SJSA1 (cell line): Measurements from ENCODE around the gene GTSE1. TPM values are rescaled to one million over a fixed set of nuclear protein-coding genes. Genes with fewer than 3 reads are reported as not detected.

Experiments used
- DNase-seq, 2 experiments: peaks; one replicate each; pipeline ENCODE4 v3.0.0-alpha.2; 2015 to 2020; ENCODE audit warnings: low spot score in 2 of 2, low read depth in 1 of 2
- H3K27ac ChIP-seq: fragments of 250-450 bp; sonication (Bioruptor Pico); 2 replicates; pipeline ENCODE4 v1.5.1; 2020; ENCODE audit warnings: mild to moderate bottlenecking, moderate library complexity
- H3K27me3 ChIP-seq: fragments of 250-450 bp; sonication (Bioruptor Pico); replicated peaks from 2 replicates; pipeline ENCODE4 v1.5.1; 2020; ENCODE audit warnings: mild to moderate bottlenecking, moderate library complexity
- H3K36me3 ChIP-seq: fragments of 250-450 bp; sonication (Bioruptor Pico); 2 replicates; pipeline ENCODE4 v1.5.1; 2020; ENCODE audit warnings: mild to moderate bottlenecking
- H3K4me1 ChIP-seq: fragments of 250-450 bp; sonication (Bioruptor Pico); replicated peaks from 2 replicates; pipeline ENCODE4 v1.6.1; 2021; ENCODE audit warnings: mild to moderate bottlenecking
- H3K4me3 ChIP-seq: fragments of 250-450 bp; sonication (Bioruptor Pico); 2 replicates; pipeline ENCODE4 v1.5.1; 2020; ENCODE audit warnings: mild to moderate bottlenecking
- H3K9me3 ChIP-seq: fragments of 250-450 bp; sonication (Bioruptor Pico); replicated peaks from 2 replicates; pipeline ENCODE4 v1.5.1; 2020; ENCODE audit warnings: mild to moderate bottlenecking
- total RNA-seq: library from RNA; depleted of rRNA; stranded (reverse); fragments of >200 nt; shearing (Covaris generic); gene quantifications from 2 replicates; pipeline ENCODE4 v1.2.3, GENCODE V29; 2014; rRNA removed

GTSE1 gene
- total RNA-seq, 1 experiment from 2014 or later, result 36.2 TPM

DNA sequence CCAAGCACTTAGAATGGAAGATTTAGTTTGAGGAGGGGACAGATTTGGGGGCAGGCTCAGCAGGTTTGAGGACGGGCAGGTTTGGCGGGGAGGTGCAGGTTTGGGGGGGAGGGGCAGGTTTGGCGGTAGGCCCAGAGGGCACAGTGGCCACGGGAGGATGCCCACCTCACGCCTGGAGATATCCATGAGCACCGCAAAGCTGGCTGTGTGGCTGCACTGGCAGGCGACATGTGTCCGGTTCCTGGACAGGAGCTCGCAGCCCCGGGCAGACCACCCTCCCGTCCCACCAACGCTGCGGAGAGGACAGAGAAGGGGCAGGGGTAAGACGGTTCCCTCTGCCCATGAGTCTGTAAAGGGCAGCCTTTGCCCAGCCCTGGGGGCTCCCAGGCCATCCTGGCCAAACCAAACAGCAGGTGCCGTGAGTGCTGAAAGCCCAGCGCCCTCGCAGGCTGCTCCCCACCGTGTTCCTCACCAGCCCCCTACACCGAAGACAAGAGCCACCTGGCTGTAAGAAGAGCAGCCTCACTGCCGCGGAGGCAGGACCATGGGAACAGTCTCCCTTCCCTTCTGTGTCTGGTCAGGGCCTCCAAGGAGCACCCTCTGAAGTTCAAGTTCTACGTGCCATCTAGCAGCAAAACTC, 81.9 kb downstream of the GTSE1 start:
- Histone ChIP-seq H3K36me3 (no peaks in the 10 kb centered on the region), H3K9me3 (peaks cover 16% of the 10 kb centered on the region), H3K4me3 (no peak overlapping the region), H3K27ac (no peak overlapping the region), H3K27me3 (no peaks in the 10 kb centered on the region), H3K4me1 (peaks cover 8% of the 10 kb centered on the region)
- no peak for DNase-seq

DNA sequence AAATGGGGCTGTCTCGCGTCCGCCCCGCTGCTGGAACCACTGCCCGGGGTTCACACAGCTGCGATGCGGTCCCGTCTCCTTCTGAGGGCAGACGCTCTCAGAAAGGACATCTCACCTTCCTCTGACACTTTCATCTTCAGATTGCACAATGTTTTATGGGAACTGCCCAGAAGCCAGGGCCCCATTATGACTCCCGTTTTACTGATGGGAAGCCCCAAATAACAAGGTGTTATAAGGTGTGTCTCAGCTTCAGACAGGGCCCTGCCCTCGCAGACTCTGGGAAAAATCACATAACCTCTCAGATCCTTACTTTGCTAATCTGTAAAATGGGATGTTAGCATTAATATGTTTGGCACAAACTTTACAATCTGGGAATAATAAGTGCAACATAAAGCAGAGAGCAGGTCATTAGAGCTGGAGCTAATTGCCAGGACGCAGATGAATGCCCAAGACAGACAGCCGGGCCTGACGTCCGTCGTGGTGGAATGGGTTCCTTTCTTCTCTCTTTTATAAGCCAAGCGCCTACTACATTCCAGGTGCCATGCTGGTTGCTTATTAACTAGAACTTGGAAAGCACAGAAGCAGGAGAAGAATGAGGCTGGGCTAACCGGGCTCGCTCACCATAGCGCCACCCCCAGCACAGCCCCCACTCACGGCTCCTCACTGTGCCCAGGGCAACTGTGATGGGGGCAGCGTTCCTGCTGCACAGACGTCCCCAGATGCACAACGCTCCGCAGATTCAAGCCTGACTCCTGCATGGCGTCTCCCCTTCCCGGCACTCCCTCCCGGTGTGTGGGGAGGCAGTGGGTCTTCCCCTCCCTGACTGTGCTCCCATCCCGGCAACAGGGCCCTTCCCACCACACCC, 82.6 kb downstream of the GTSE1 start:
- no peaks in the 10 kb centered on the region for H3K27me3 ChIP-seq
- H3K36me3 ChIP-seq, result no peaks in the 10 kb centered on the region
- no peak for DNase-seq
- H3K27ac ChIP-seq, result no peak overlapping the region
- peaks cover 16% of the 10 kb centered on the region for H3K9me3 ChIP-seq
- peaks cover 8% of the 10 kb centered on the region for H3K4me1 ChIP-seq
- H3K4me3 ChIP-seq, result no peak overlapping the region

DNA sequence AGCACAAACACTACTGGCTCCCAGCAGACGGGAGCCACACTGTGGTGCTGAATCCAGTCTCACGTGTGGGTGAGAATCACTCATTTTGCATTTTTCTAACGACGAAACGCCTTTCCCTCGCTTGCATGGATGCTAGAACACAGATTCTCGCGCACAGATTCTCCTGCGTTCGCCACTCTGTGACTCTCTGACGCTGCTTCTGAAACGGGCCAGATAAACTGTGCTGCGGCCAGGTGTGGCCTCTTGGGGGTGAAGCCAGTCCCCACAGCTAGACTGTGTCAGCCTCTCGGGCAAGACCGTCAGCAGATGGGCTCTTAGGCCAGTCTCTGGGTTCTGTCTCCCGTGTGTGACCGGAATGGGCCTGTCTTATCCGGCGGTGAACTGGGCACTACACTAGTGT, 83.4 kb downstream of the GTSE1 start:
- H3K27ac ChIP-seq, result no peak overlapping the region
- peaks cover 8% of the 10 kb centered on the region for H3K4me1 ChIP-seq
- H3K9me3 ChIP-seq, result peaks cover 11% of the 10 kb centered on the region
- no peaks in the 10 kb centered on the region for H3K36me3 ChIP-seq
- no peaks in the 10 kb centered on the region for H3K27me3 ChIP-seq
- H3K4me3 ChIP-seq, result no peak overlapping the region
- DNase-seq, result no peak

Other genes starting within 250 kb of the GTSE1 start
- gene PPARA, start 146.3 kb upstream of the GTSE1 start, total RNA-seq, result 4.9 and 11.9 TPM in 2 replicates
- 10.9 and 18.1 TPM in 2 replicates for gene CDPF1, start 46.6 kb upstream of the GTSE1 start, total RNA-seq
- not detected in 2 replicates for gene PKDREJ, start 33.5 kb upstream of the GTSE1 start, total RNA-seq
- gene TTC38, start 28.9 kb upstream of the GTSE1 start, total RNA-seq, result 47.1 and 58.1 TPM in 2 replicates
- gene TRMU, start 38.8 kb downstream of the GTSE1 start, total RNA-seq, result 59.5 and 60.9 TPM in 2 replicates
- 0.41 and 1.1 TPM in 2 replicates for gene CELSR1, start 240.8 kb downstream of the GTSE1 start, total RNA-seq